Panc1 (cell line): ENCODE data around the gene NOTUM. TPM values are rescaled to one million over a fixed set of nuclear protein-coding genes. Genes with fewer than 3 reads are reported as not detected.

Experiments
- ATAC-seq: fragments of 200-7000 bp; cut with Tn5 transposase; 2 replicates; pipeline ENCODE4 v1.9.1; 2020; ENCODE audit warnings: mild to moderate bottlenecking, moderate library complexity
- BruUV-seq: library from RNA; stranded (reverse); fragments of 400-500 nt; replicated peaks from 2 replicates; lab custom pipeline; 2021; lab: Mats Ljungman, UMichigan
- CTCF ChIA-PET: fragments of 300-600 bp; sonication (Branson Sonifier 250); formaldehyde crosslinking; loops from one replicate; lab custom pipeline; 2022; ENCODE audit warnings: antibody characterized with exemption; lab: Charles Lee
- POLR2A ChIA-PET: fragments of 300-600 bp; sonication (Branson Sonifier 250); formaldehyde crosslinking; loops from one replicate; lab custom pipeline; 2022; ENCODE audit warnings: antibody characterized with exemption; lab: Charles Lee
- DNase-seq: peaks from one replicate; pipeline ENCODE4 v3.0.0-alpha.2; 2010; ENCODE audit warnings: low read depth, low spot score
- H3K27ac ChIP-seq: 2 replicates; pipeline ENCODE4 v1.5.1; 2011; ENCODE audit warnings: mild to moderate bottlenecking, low read length, inconsistent platforms
- H3K27me3 ChIP-seq: fragments of 200-500 bp; sonication (Bioruptor generic); 2 replicates; pipeline ENCODE4 v1.6.0; 2014; ENCODE audit warnings: low read length, inconsistent platforms; ENCODE audit not compliant: control insufficient read depth, insufficient read depth
- H3K36me3 ChIP-seq: fragments of 200-500 bp; sonication (Bioruptor generic); 2 replicates; pipeline ENCODE4 v1.5.1; 2014; ENCODE audit warnings: inconsistent platforms, mild to moderate bottlenecking, low read length, moderate library complexity; ENCODE audit not compliant: control insufficient read depth, insufficient read depth
- H3K4me1 ChIP-seq: 2 replicates; pipeline ENCODE4 v1.5.1; 2011; ENCODE audit warnings: inconsistent platforms, mild to moderate bottlenecking, low read length, moderate library complexity; ENCODE audit not compliant: control insufficient read depth, insufficient read depth
- H3K4me3 ChIP-seq, 2 experiments: 2 replicates each; pipeline ENCODE4 v1.5.1; 2011 to 2012; ENCODE audit warnings: low read depth in 2 of 2, low read length in 2 of 2, mild to moderate bottlenecking in 2 of 2, inconsistent platforms in 1 of 2, moderate library complexity in 1 of 2
- H3K9me3 ChIP-seq: fragments of 200-500 bp; sonication (Bioruptor generic); 2 replicates; pipeline ENCODE4 v1.5.1; 2014; ENCODE audit warnings: low read depth, mild to moderate bottlenecking, inconsistent platforms, low read length, moderate library complexity; ENCODE audit not compliant: control insufficient read depth, insufficient read depth
- CTCF ChIP-seq: fragments of 450-650 bp; IDR thresholded peaks from 2 replicates; pipeline ENCODE4 v1.5.1; 2017; ENCODE audit warnings: mild to moderate bottlenecking
- POLR2AphosphoS5 ChIP-seq: IDR thresholded peaks from 2 replicates; pipeline ENCODE4 v1.6.1; 2012; ENCODE audit warnings: mild to moderate bottlenecking, low read depth, low read length, moderate library complexity
- REST ChIP-seq, 2 experiments: IDR thresholded peaks; 2 replicates each; pipeline ENCODE4 v1.6.1; 2011 to 2012; ENCODE audit warnings: low read depth in 2 of 2, control low read depth in 1 of 2, low read length in 1 of 2, mild to moderate bottlenecking in 1 of 2, moderate library complexity in 1 of 2; ENCODE audit not compliant: insufficient read depth in 1 of 2
- SIN3A ChIP-seq: IDR thresholded peaks from 2 replicates; pipeline ENCODE4 v1.6.1; 2012; ENCODE audit warnings: low read depth, mild to moderate bottlenecking, low read length, moderate library complexity, borderline replicate concordance; ENCODE audit not compliant: insufficient read depth
- TCF7L2 ChIP-seq: IDR thresholded peaks from 2 replicates; pipeline ENCODE4 v1.6.1; 2011; ENCODE audit warnings: mild to moderate bottlenecking, low read depth, low read length, inconsistent platforms
- in situ Hi-C: cut with HindIII; loops from 2 replicates; pipeline ENCODE4 v1.10.0; 2016; ENCODE audit warnings: low sequenced_read_pairs, low pct_unique_long_range_greater_than_20kb
- intact Hi-C: fragments of 100-400 bp; cut with micrococcal nuclease; formaldehyde crosslinking; loops from one replicate; pipeline ENCODE4 v1.10.0; 2022; ENCODE audit not compliant: unreplicated experiment
- total RNA-seq: library from RNA; stranded (reverse); gene quantifications from one replicate; pipeline ENCODE4 v1.2.1, GENCODE V29; 2021; ENCODE audit not compliant: unreplicated experiment

NOTUM gene
- total RNA-seq, 1 experiment from 2014 or later, result 2.0 TPM

- Histone ChIP-seq H3K4me3 (no peak overlapping the region), H3K36me3 (no peaks in the 10 kb centered on the region), H3K4me1 (peaks cover 20% of the 10 kb centered on the region), H3K9me3 (no peaks in the 10 kb centered on the region), H3K27me3 (no peaks in the 10 kb centered on the region), H3K27ac (no peak overlapping the region)
- ATAC-seq, result no peak
- no TSS peak for BruUV-seq
- DNase-seq, result no peak
- POLR2A ChIA-PET, result no interaction called here
- TF ChIP-seq TCF7L2 (no peak), CTCF (no peak)
- in situ Hi-C loops, result no loop called here
- intact Hi-C loops, result no loop called here
- CTCF ChIA-PET, result no interaction called here
Observed at GRCh38 chr17:81993729-81994592, 33.0 kb upstream of the NOTUM start.

- Histone ChIP-seq H3K36me3 (no peaks in the 10 kb centered on the region), H3K27me3 (no peaks in the 10 kb centered on the region), H3K27ac (peak overlapping the region; percentile 40), H3K4me3 (no peak overlapping the region), H3K4me1 (peaks cover 20% of the 10 kb centered on the region), H3K9me3 (no peaks in the 10 kb centered on the region)
- no peak for DNase-seq
- TF ChIP-seq TCF7L2 (no peak; the same call in 1 of the 2 replicates), CTCF (no peak), POLR2AphosphoS5 (no peak), REST (IDR thresholded peaks at IDR 0.05; ENCODE audit: insufficient read depth in 1 of 2, low read depth in 2 of 2, low read length in 1 of 2) (no peak), SIN3A (no peak)
- CTCF ChIA-PET, result no interaction called here
- BruUV-seq, result no TSS peak
- intact Hi-C loops (no loop called here), in situ Hi-C loops (no loop called here)
- POLR2A ChIA-PET, result no interaction called here
- no peak for ATAC-seq
Observed at GRCh38 chr17:81992306-81993102, 31.5 kb upstream of the NOTUM start.
